Right lobe of liver (tissue), 4 donors: ENCODE data around the gene ABCB6.

Experiments
- POLR2A ChIP-seq: fragments of 450-650 bp; IDR thresholded peaks from one replicate; pipeline ENCODE4 v1.6.1; 2017; ENCODE audit warnings: antibody characterized with exemption, mild to moderate bottlenecking
- TF ChIP-seq, protein P1 (sequence below), 4 donors: fragments of 200-600 bp in 3 of 4; fragments of 450-650 bp in 1 of 4; IDR thresholded peaks; one replicate each; pipeline versions ENCODE4 v1.5.1 to v1.8.0; 2016 to 2022; ENCODE audit warnings: antibody characterized with exemption in 4 of 4, mild to moderate bottlenecking in 2 of 4
- donor health status: DM: no; HTN: no; CAD: no.
- donor health status: DM: no; HTN: no; CAD: no.
- donor health status: DM: no; HTN: yes; CAD: no.

DNA sequence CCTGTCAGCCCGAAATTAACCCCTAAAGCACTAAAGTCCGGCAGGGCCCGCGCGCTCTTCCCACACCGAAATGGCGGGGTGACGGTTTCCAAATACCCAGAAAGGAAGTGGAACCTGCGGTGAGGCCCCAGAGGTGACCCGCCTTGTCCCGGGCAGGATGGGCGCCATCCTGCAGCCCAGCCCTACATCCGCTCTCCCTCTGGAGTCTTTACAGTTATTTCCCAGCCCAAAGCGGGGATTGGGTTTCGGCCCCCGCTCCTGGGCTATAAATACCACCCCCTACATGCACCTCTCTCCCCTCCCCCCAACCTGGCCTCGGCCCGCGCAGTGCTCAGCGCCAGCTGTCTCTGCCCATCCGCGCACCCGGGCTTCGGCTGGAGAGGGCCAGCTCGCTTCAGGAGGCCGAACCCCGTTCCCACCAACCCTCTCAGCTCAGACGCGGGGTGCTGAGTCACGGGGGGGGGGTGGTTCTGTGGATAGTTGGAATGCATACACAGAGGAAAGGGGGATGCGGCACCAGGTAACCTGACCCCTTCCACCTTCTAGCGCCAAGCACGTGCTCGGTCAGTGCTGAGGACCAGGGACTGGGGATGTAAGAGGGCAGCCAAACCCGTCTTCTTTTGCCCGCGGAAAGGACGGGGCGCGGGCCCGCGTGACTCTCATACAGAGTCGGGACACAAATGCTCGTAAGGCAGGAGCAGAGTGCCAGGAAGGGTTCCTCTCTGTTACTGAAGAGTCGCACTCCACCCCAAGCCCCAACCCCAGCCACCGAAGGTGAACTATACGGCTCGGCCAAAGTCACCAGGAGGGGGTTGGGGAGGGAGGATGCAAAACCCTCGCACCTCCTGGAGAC lies 34.4 kb upstream of the ABCB6 start, which contains the start of gene TUBA4B:
- TF ChIP-seq, protein P1, sequence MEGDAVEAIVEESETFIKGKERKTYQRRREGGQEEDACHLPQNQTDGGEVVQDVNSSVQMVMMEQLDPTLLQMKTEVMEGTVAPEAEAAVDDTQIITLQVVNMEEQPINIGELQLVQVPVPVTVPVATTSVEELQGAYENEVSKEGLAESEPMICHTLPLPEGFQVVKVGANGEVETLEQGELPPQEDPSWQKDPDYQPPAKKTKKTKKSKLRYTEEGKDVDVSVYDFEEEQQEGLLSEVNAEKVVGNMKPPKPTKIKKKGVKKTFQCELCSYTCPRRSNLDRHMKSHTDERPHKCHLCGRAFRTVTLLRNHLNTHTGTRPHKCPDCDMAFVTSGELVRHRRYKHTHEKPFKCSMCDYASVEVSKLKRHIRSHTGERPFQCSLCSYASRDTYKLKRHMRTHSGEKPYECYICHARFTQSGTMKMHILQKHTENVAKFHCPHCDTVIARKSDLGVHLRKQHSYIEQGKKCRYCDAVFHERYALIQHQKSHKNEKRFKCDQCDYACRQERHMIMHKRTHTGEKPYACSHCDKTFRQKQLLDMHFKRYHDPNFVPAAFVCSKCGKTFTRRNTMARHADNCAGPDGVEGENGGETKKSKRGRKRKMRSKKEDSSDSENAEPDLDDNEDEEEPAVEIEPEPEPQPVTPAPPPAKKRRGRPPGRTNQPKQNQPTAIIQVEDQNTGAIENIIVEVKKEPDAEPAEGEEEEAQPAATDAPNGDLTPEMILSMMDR (IDR thresholded peaks at IDR 0.05) = no peak
- TF ChIP-seq POLR2A = no peak
